DOHH2 (cell line): ENCODE data around the gene HSPH1.
"Not testable (repeated sequence)": the region's sequence is repeated elsewhere in the genome, so short reads cannot be mapped to it uniquely, and the experiment has no call there.

ENCODE experiments used
- H3F3A ChIP-seq: fragments of 200-600 bp; sonication (generic), shearing (Covaris generic); 2 replicates; pipeline ENCODE4 v1.6.0; 2016; ENCODE audit warnings: antibody characterized with exemption, mild to moderate bottlenecking; ENCODE audit not compliant: control insufficient read depth, insufficient read depth
- H3K27ac ChIP-seq: fragments of 200-600 bp; sonication (generic); 2 replicates; pipeline ENCODE4 v1.5.1; 2014; ENCODE audit warnings: low read depth, mild to moderate bottlenecking, low read length, moderate library complexity
- H3K27me3 ChIP-seq: fragments of 200-600 bp; sonication (generic); 2 replicates; pipeline ENCODE4 v1.6.1; 2014; ENCODE audit warnings: mild to moderate bottlenecking, low read length, mixed read lengths; ENCODE audit not compliant: control insufficient read depth
- H3K36me3 ChIP-seq: fragments of 200-600 bp; sonication (generic); 2 replicates; pipeline ENCODE4 v1.6.1; 2014; ENCODE audit warnings: mild to moderate bottlenecking, low read length, moderate library complexity, mixed read lengths; ENCODE audit not compliant: control insufficient read depth
- H3K4me1 ChIP-seq: fragments of 200-600 bp; sonication (generic); 2 replicates; pipeline ENCODE4 v1.6.1; 2014; ENCODE audit warnings: mild to moderate bottlenecking, low read length, mixed read lengths; ENCODE audit not compliant: control insufficient read depth
- H3K4me2 ChIP-seq: fragments of 200-600 bp; sonication (generic); 2 replicates; pipeline ENCODE4 v1.6.0; 2014; ENCODE audit warnings: mild to moderate bottlenecking, low read length, moderate library complexity
- H3K4me3 ChIP-seq: fragments of 200-600 bp; sonication (generic); 2 replicates; pipeline ENCODE4 v1.5.1; 2014; ENCODE audit warnings: mild to moderate bottlenecking, low read length, mixed read lengths
- H3K79me2 ChIP-seq: fragments of 200-600 bp; sonication (generic); 2 replicates; pipeline ENCODE4 v1.6.1; 2014; ENCODE audit warnings: mild to moderate bottlenecking, low read length, mixed read lengths; ENCODE audit not compliant: control insufficient read depth
- H3K9me2 ChIP-seq: fragments of 200-600 bp; sonication (generic); replicated peaks from 2 replicates; pipeline ENCODE4 v1.6.1; 2014; ENCODE audit warnings: mild to moderate bottlenecking, low read length, mixed read lengths; ENCODE audit not compliant: control insufficient read depth
- H3K9me3 ChIP-seq: fragments of 200-600 bp; sonication (generic); 2 replicates; pipeline ENCODE4 v1.6.1; 2014; ENCODE audit warnings: antibody characterized with exemption, low read length, mixed read lengths; ENCODE audit not compliant: control insufficient read depth, insufficient read depth
- H4K20me1 ChIP-seq: fragments of 200-600 bp; sonication (generic); 2 replicates; pipeline ENCODE4 v1.6.0; 2014; ENCODE audit warnings: low read depth, mild to moderate bottlenecking, antibody characterized with exemption, low read length, moderate library complexity; ENCODE audit not compliant: control insufficient read depth, insufficient read depth
- CTCF ChIP-seq: fragments of 200-600 bp; sonication (generic); IDR thresholded peaks from one replicate; pipeline ENCODE4 v1.5.1; 2014; ENCODE audit warnings: antibody characterized with exemption, mild to moderate bottlenecking, low read depth, low read length; ENCODE audit not compliant: poor library complexity, severe bottlenecking
- EZH2phosphoT487 ChIP-seq: fragments of 200-600 bp; sonication (generic); IDR thresholded peaks from 2 replicates; pipeline ENCODE4 v1.6.1; 2017; ENCODE audit warnings: borderline replicate concordance, mild to moderate bottlenecking, antibody characterized with exemption, low read length, moderate library complexity, mixed read lengths

The HSPH1 gene

GRCh38 chr13:31179754-31180153 lies 18.1 kb upstream of the HSPH1 start:
- Histone ChIP-seq H3K79me2 (no peaks in the 10 kb centered on the region), H3K4me2 (no peak overlapping the region), H3K9me3 (0 out of 2 replicates have a peak, but pooled peaks cover 5% of the 10 kb centered on the region), H4K20me1 (no peaks in the 10 kb centered on the region), H3K9me2 (no peaks in the 10 kb centered on the region), H3K4me3 (no peak overlapping the region), H3K27ac (no peak overlapping the region), H3K4me1 (no peaks in the 10 kb centered on the region), H3K36me3 (no peaks in the 10 kb centered on the region), H3K27me3 (no peaks in the 10 kb centered on the region), H3F3A (no peaks in the 10 kb centered on the region)
- TF ChIP-seq CTCF (no peak), EZH2phosphoT487 (no peak)

GRCh38 chr13:31179241-31179640 lies 17.5 kb upstream of the HSPH1 start:
- Histone ChIP-seq H3K79me2 (no peaks in the 10 kb centered on the region), H3F3A (no peaks in the 10 kb centered on the region), H3K27me3 (no peaks in the 10 kb centered on the region), H3K9me3 (0 out of 2 replicates have a peak, but pooled peaks cover 5% of the 10 kb centered on the region), H3K4me3 (no peak overlapping the region), H3K4me1 (no peaks in the 10 kb centered on the region), H3K27ac (no peak overlapping the region), H4K20me1 (no peaks in the 10 kb centered on the region), H3K36me3 (no peaks in the 10 kb centered on the region), H3K4me2 (no peak overlapping the region), H3K9me2 (no peaks in the 10 kb centered on the region)
- TF ChIP-seq EZH2phosphoT487: no peak

GRCh38 chr13:31177813-31178495 lies 16.2 kb upstream of the HSPH1 start:
- not testable (repeated sequence) for H3K4me3 ChIP-seq, H3K27ac ChIP-seq, H3K79me2 ChIP-seq, H3K9me2 ChIP-seq, H3K4me2 ChIP-seq, H4K20me1 ChIP-seq, H3K36me3 ChIP-seq, H3K4me1 ChIP-seq, H3K9me3 ChIP-seq, H3F3A ChIP-seq, H3K27me3 ChIP-seq

- H3K4me3 ChIP-seq: no peak overlapping the region
- TF ChIP-seq EZH2phosphoT487: no peak
- no peak for TF ChIP-seq CTCF
- no peak overlapping the region for H3K27ac ChIP-seq
- no peaks in the 10 kb centered on the region for H3K27me3 ChIP-seq
- no peak overlapping the region for H3K4me2 ChIP-seq
- no peaks in the 10 kb centered on the region for H4K20me1 ChIP-seq
- 0 out of 2 replicates have a peak, but pooled peaks cover 5% of the 10 kb centered on the region for H3K9me3 ChIP-seq
- H3K9me2 ChIP-seq: no peaks in the 10 kb centered on the region
- H3K79me2 ChIP-seq: no peaks in the 10 kb centered on the region
- H3K4me1 ChIP-seq: no peaks in the 10 kb centered on the region
- no peaks in the 10 kb centered on the region for H3F3A ChIP-seq
- no peaks in the 10 kb centered on the region for H3K36me3 ChIP-seq
Measured at GRCh38 chr13:31175847-31176532, 14.3 kb upstream of the HSPH1 start.
